ENCODE data around the gene INHBB. TPM values are rescaled to one million over a fixed set of nuclear protein-coding genes. Genes with fewer than 3 reads are reported as not detected.

Gene INHBB
- total and polyA plus RNA-seq, 9 of the 15 experiments (the other 6 are each of a cell fraction or from before 2014, with no cell fraction given): not detected

- TF ChIP-seq RERE (CRISPR knock-in tag; IDR thresholded peaks at IDR 0.05; ENCODE audit: borderline replicate concordance) (no peak), WHSC1 (IDR thresholded peaks at IDR 0.05; ENCODE audit: low read length) (no peak), NR3C1 (CRISPR knock-in tag; IDR thresholded peaks at IDR 0.05) (no peak), ETV1 (tag; conservative IDR thresholded peaks at IDR 0.05; ENCODE audit: low read depth) (no peak), TRIM28 (IDR thresholded peaks at IDR 0.05) (no peak)
Observed at GRCh38 chr2:120319123-120319522, 26.8 kb upstream of the INHBB start (continued).

Data from K562 (cell line).